Activated CD8-positive, alpha-beta T cell treated with anti-CD3 and anti-CD28 coated beads, Interleukin-2, amount 10 ng/mL, durations not matched to agents 7 days and 5 days (primary cell): ENCODE measurements around the gene KIF2A. TPM values are rescaled to one million over a fixed set of nuclear protein-coding genes. Genes with fewer than 3 reads are reported as not detected.

Experiments used
- ATAC-seq: fragments of 150-1000 bp; cut with Tn5 transposase; one replicate; pipeline ENCODE4 v1.10.0; 2021; ENCODE audit warnings: moderate library complexity
- CTCF ChIA-PET: fragments of 350-600 bp; sonication (Branson Sonifier 250); formaldehyde crosslinking; loops from one replicate; lab custom pipeline; 2021; ENCODE audit warnings: antibody characterized with exemption; lab: Charles Lee
- POLR2A ChIA-PET: fragments of 350-600 bp; sonication (Branson Sonifier 250); formaldehyde crosslinking; loops from one replicate; lab custom pipeline; 2021; ENCODE audit warnings: antibody characterized with exemption; lab: Charles Lee
- DNase-seq: peaks from one replicate; pipeline ENCODE4 v3.0.0-alpha.2; 2020
- H3K27ac Mint-ChIP-seq: one replicate; pipeline ENCODE4 v1.8.0; 2021; ENCODE audit warnings: mild to moderate bottlenecking, mixed read lengths
- H3K27me3 Mint-ChIP-seq: one replicate; pipeline ENCODE4 v1.8.0; 2021; ENCODE audit warnings: low read depth, mixed read lengths
- H3K36me3 Mint-ChIP-seq: one replicate; pipeline ENCODE4 v1.8.0; 2021; ENCODE audit warnings: low read depth, mixed read lengths
- H3K4me1 Mint-ChIP-seq: one replicate; pipeline ENCODE4 v1.8.0; 2021; ENCODE audit warnings: low read depth, mixed read lengths
- H3K4me3 Mint-ChIP-seq: one replicate; pipeline ENCODE4 v1.8.0; 2021; ENCODE audit warnings: mild to moderate bottlenecking, mixed read lengths
- H3K9me3 Mint-ChIP-seq: one replicate; pipeline ENCODE4 v1.8.0; 2022; ENCODE audit warnings: mixed read lengths; ENCODE audit not compliant: insufficient read depth
- total RNA-seq, 2 experiments: library from RNA; stranded (reverse); gene quantifications; one replicate each; pipeline ENCODE4 v1.2.3, GENCODE V29; 2021

KIF2A gene
- total RNA-seq, 2 experiments from 2014 or later = 149 to 151 TPM

- H3K4me1 Mint-ChIP-seq = peaks cover 53% of the 10 kb centered on the region
- CTCF ChIA-PET = interaction anchor here (0.8 to 3.5 kb wide), 9 partner anchors 9 to 119 kb away, joined by 3 to 21 read pairs (median 4); partner anchors contain the start of gene DIMT1
- H3K27ac Mint-ChIP-seq = peak overlapping the region; percentile 66
- no peaks in the 10 kb centered on the region for H3K9me3 Mint-ChIP-seq
- POLR2A ChIA-PET = no interaction called here
- H3K4me3 Mint-ChIP-seq = no peak overlapping the region
- no peaks in the 10 kb centered on the region for H3K27me3 Mint-ChIP-seq
- DNase-seq (no peak), ATAC-seq (no peak)
- H3K36me3 Mint-ChIP-seq = peaks cover 34% of the 10 kb centered on the region
Observed at GRCh38 chr5:62343428-62343827, 37.4 kb downstream of the KIF2A start.

GRCh38 chr5:62346748-62347147 lies 40.7 kb downstream of the KIF2A start:
- ChIA-PET CTCF (interaction anchor here (0.8 to 1.4 kb wide), 2 partner anchors 18 to 122 kb away, joined by 3 to 7 read pairs; no protein-coding TSS in a partner anchor), POLR2A (interaction anchor here (1.1 kb wide), 1 partner anchor 27 kb away, joined by 3 read pairs; no protein-coding TSS in a partner anchor)
- ATAC-seq (no peak), DNase-seq (no peak)
- Mint-ChIP-seq H3K27me3 (no peaks in the 10 kb centered on the region), H3K36me3 (peaks cover 42% of the 10 kb centered on the region), H3K4me1 (peaks cover 38% of the 10 kb centered on the region), H3K9me3 (no peaks in the 10 kb centered on the region), H3K27ac (no peak overlapping the region), H3K4me3 (no peak overlapping the region)

GRCh38 chr5:62347928-62348327 lies 41.9 kb downstream of the KIF2A start:
- CTCF ChIA-PET = no interaction called here
- no peaks in the 10 kb centered on the region for H3K9me3 Mint-ChIP-seq
- H3K27me3 Mint-ChIP-seq = no peaks in the 10 kb centered on the region
- POLR2A ChIA-PET = no interaction called here
- H3K36me3 Mint-ChIP-seq = peaks cover 47% of the 10 kb centered on the region
- H3K4me1 Mint-ChIP-seq = peaks cover 35% of the 10 kb centered on the region
- H3K27ac Mint-ChIP-seq = no peak overlapping the region
- ATAC-seq (no peak), DNase-seq (no peak)
- no peak overlapping the region for H3K4me3 Mint-ChIP-seq

- Mint-ChIP-seq H3K27me3 (no peaks in the 10 kb centered on the region), H3K4me1 (peaks cover 25% of the 10 kb centered on the region)
- CTCF ChIA-PET = interaction anchor here (0.9 kb wide), 2 partner anchors 38 to 57 kb away, joined by 3 read pairs; no protein-coding TSS in a partner anchor
Observed at GRCh38 chr5:62348723-62349481, 42.9 kb downstream of the KIF2A start.

GRCh38 chr5:62354028-62354874 lies 48.2 kb downstream of the KIF2A start:
- CTCF ChIA-PET = interaction anchor here (1.0 to 6.2 kb wide), 7 partner anchors 10 to 130 kb away, joined by 3 to 69 read pairs (median 5); partner anchors contain the start of gene KIF2A
- ATAC-seq (peak; percentile 77), DNase-seq (peak; percentile 47)
- POLR2A ChIA-PET = interaction anchor here (1.0 kb wide), 1 partner anchor 48 kb away, joined by 3 read pairs; the partner anchor contains the start of gene KIF2A
- Mint-ChIP-seq H3K36me3 (peaks cover 48% of the 10 kb centered on the region), H3K9me3 (no peaks in the 10 kb centered on the region), H3K4me1 (peaks cover 13% of the 10 kb centered on the region), H3K27ac (no peak overlapping the region), H3K27me3 (no peaks in the 10 kb centered on the region), H3K4me3 (no peak overlapping the region)

More at GRCh38 chr5:62348723-62349481, 42.9 kb downstream of the KIF2A start:
- Mint-ChIP-seq H3K9me3 (no peaks in the 10 kb centered on the region), H3K36me3 (peaks cover 40% of the 10 kb centered on the region), H3K27ac (peak overlapping the region; percentile 42), H3K4me3 (no peak overlapping the region)
- POLR2A ChIA-PET = interaction anchor here (0.5 to 1.1 kb wide), 2 partner anchors 32 to 64 kb away, joined by 3 to 4 read pairs; no protein-coding TSS in a partner anchor
- no peak for ATAC-seq
- DNase-seq = no peak

GRCh38 chr5:62362701-62363100 lies 56.7 kb downstream of the KIF2A start:
- CTCF ChIA-PET = interaction anchor here (0.7 to 2.3 kb wide), 3 partner anchors 8 to 12 kb away, joined by 3 to 5 read pairs (median 3); no protein-coding TSS in a partner anchor
- H3K9me3 Mint-ChIP-seq = no peaks in the 10 kb centered on the region
- POLR2A ChIA-PET = interaction anchor here (1.0 kb wide), 1 partner anchor 33 kb away, joined by 6 read pairs; no protein-coding TSS in a partner anchor
- peaks cover 47% of the 10 kb centered on the region for H3K36me3 Mint-ChIP-seq
- H3K27me3 Mint-ChIP-seq = no peaks in the 10 kb centered on the region
- H3K4me1 Mint-ChIP-seq = peaks cover 6% of the 10 kb centered on the region
- no peak for ATAC-seq
- no peak for DNase-seq
- H3K4me3 Mint-ChIP-seq = no peak overlapping the region
- no peak overlapping the region for H3K27ac Mint-ChIP-seq

GRCh38 chr5:62369039-62369438 lies 63.0 kb downstream of the KIF2A start:
- Mint-ChIP-seq H3K4me1 (peaks cover 6% of the 10 kb centered on the region), H3K36me3 (peaks cover 52% of the 10 kb centered on the region), H3K27me3 (no peaks in the 10 kb centered on the region), H3K27ac (no peak overlapping the region), H3K4me3 (no peak overlapping the region), H3K9me3 (no peaks in the 10 kb centered on the region)
- POLR2A ChIA-PET = no interaction called here
- DNase-seq (no peak), ATAC-seq (no peak)
- CTCF ChIA-PET = no interaction called here

- DNase-seq (no peak), ATAC-seq (no peak)
- Mint-ChIP-seq H3K27me3 (no peaks in the 10 kb centered on the region), H3K9me3 (no peaks in the 10 kb centered on the region), H3K4me1 (peaks cover 5% of the 10 kb centered on the region), H3K4me3 (no peak overlapping the region), H3K27ac (no peak overlapping the region), H3K36me3 (peaks cover 46% of the 10 kb centered on the region)
- ChIA-PET CTCF (no interaction called here), POLR2A (no interaction called here)
Observed at GRCh38 chr5:62371409-62371808, 65.4 kb downstream of the KIF2A start.

GRCh38 chr5:62372600-62372999 lies 66.6 kb downstream of the KIF2A start:
- CTCF ChIA-PET = no interaction called here
- H3K4me3 Mint-ChIP-seq = no peak overlapping the region
- no peak overlapping the region for H3K27ac Mint-ChIP-seq
- no peaks in the 10 kb centered on the region for H3K4me1 Mint-ChIP-seq
- POLR2A ChIA-PET = interaction anchor here (1.0 kb wide), 1 partner anchor 26 kb away, joined by 3 read pairs; no protein-coding TSS in a partner anchor
- H3K9me3 Mint-ChIP-seq = no peaks in the 10 kb centered on the region
- H3K36me3 Mint-ChIP-seq = peaks cover 48% of the 10 kb centered on the region
- ATAC-seq = no peak
- DNase-seq = no peak
- H3K27me3 Mint-ChIP-seq = no peaks in the 10 kb centered on the region

- POLR2A ChIA-PET = interaction anchor here (1.0 kb wide), 1 partner anchor 27 kb away, joined by 3 read pairs; no protein-coding TSS in a partner anchor
- Mint-ChIP-seq H3K36me3 (peaks cover 56% of the 10 kb centered on the region), H3K27ac (no peak overlapping the region), H3K4me1 (no peaks in the 10 kb centered on the region), H3K4me3 (no peak overlapping the region), H3K27me3 (no peaks in the 10 kb centered on the region), H3K9me3 (no peaks in the 10 kb centered on the region)
- DNase-seq (no peak), ATAC-seq (no peak)
- CTCF ChIA-PET = no interaction called here
Observed at GRCh38 chr5:62373382-62373781, 67.4 kb downstream of the KIF2A start.

- Mint-ChIP-seq H3K27me3 (no peaks in the 10 kb centered on the region), H3K36me3 (peaks cover 57% of the 10 kb centered on the region), H3K4me3 (no peak overlapping the region), H3K27ac (no peak overlapping the region), H3K4me1 (no peaks in the 10 kb centered on the region), H3K9me3 (no peaks in the 10 kb centered on the region)
- CTCF ChIA-PET = interaction anchor here (1.2 kb wide), 1 partner anchor 11 kb away, joined by 3 read pairs; no protein-coding TSS in a partner anchor
- ATAC-seq = no peak
- POLR2A ChIA-PET = interaction anchor here (0.7 kb wide), 1 partner anchor 29 kb away, joined by 3 read pairs; no protein-coding TSS in a partner anchor
- DNase-seq = no peak
Observed at GRCh38 chr5:62374090-62374489, 68.1 kb downstream of the KIF2A start.
